K562 (cell line): ENCODE data around the gene SIGLEC6. TPM values are rescaled to one million over a fixed set of nuclear protein-coding genes. Genes with fewer than 3 reads are reported as not detected.

Experiments
- ATAC-seq: fragments of 200-7000 bp; cut with Tn5 transposase; 3 replicates; pipeline ENCODE4 v1.9.1; 2020; ENCODE audit warnings: moderate library complexity
- BruUV-seq: library from RNA; stranded (reverse); fragments of 400-500 nt; replicated peaks from 2 replicates; lab custom pipeline; 2021; lab: Mats Ljungman, UMichigan
- CTCF ChIA-PET: fragments of 300-600 bp; formaldehyde crosslinking; extraction: SDS; loops from one replicate; lab custom pipeline; 2021; ENCODE audit warnings: low intra/inter-chr PET ratio; lab: Yijun Ruan, JAX
- POLR2A ChIA-PET: fragments of 300-600, 350-650 bp; sonication (Branson Sonifier 250); formaldehyde crosslinking; extraction: SDS; loops from one replicate; lab custom pipeline; 2021; ENCODE audit warnings: antibody characterized with exemption, inconsistent platforms; lab: Yijun Ruan, JAX
- DNase-seq, 4 experiments: peaks; one replicate each; pipeline versions ENCODE4 v3.0.0 to v3.0.0-alpha.2; 2011 to 2018; ENCODE audit warnings: low spot score in 3 of 4, mixed read lengths in 3 of 4; ENCODE audit errors: extremely low read depth in 1 of 4
- FAIRE-seq: peaks from 2 replicates; lab custom pipeline; 2011; peaks lifted over from hg19 to GRCh38; lab: Jason Lieb, UNC
- H2AFZ ChIP-seq: 2 replicates; pipeline ENCODE4 v1.6.0; 2011; ENCODE audit warnings: low read depth, low read length, control low read depth, inconsistent platforms
- H3K27ac ChIP-seq: fragments of 200-600 bp; 3 replicates; pipeline ENCODE4 v1.8.0; 2011; ENCODE audit warnings: low read depth, mild to moderate bottlenecking, control low read depth, inconsistent platforms, low read length, moderate library complexity, mixed read lengths; ENCODE audit errors: extremely low read depth
- H3K27me3 ChIP-seq, 2 experiments: fragments of 300-600 bp in 1 of 2; 2 replicates in 1 of 2; 3 replicates in 1 of 2; pipeline versions ENCODE4 v1.6.0 to v1.8.0; 2011; ENCODE audit warnings: inconsistent platforms in 2 of 2, low read length in 2 of 2, mild to moderate bottlenecking in 1 of 2, mixed read lengths in 1 of 2, moderate library complexity in 1 of 2; ENCODE audit not compliant: control insufficient read depth in 2 of 2, insufficient read depth in 2 of 2
- H3K36me3 ChIP-seq: fragments of 300-600 bp; 3 replicates; pipeline ENCODE4 v1.8.0; 2011; ENCODE audit warnings: mild to moderate bottlenecking, low read length, inconsistent platforms; ENCODE audit not compliant: control insufficient read depth, insufficient read depth
- H3K4me1 ChIP-seq, 2 experiments: fragments of 200-600 bp in 1 of 2; replicated peaks in 1 of 2; 2 replicates in 1 of 2; 3 replicates in 1 of 2; pipeline versions ENCODE4 v1.5.1 to v1.8.0; 2011; ENCODE audit warnings: inconsistent platforms in 2 of 2, low read length in 2 of 2, mild to moderate bottlenecking in 1 of 2, mixed read lengths in 1 of 2, moderate library complexity in 1 of 2; ENCODE audit not compliant: control insufficient read depth in 2 of 2, insufficient read depth in 2 of 2
- H3K4me2 ChIP-seq: 2 replicates; pipeline ENCODE4 v1.6.1; 2011; ENCODE audit warnings: low read length, control low read depth, inconsistent platforms, mixed read lengths; ENCODE audit not compliant: insufficient read depth
- H3K4me3 ChIP-seq: fragments of 200-600 bp; sonication (generic), shearing (Covaris generic); 2 replicates; pipeline ENCODE4 v1.5.1; 2016; ENCODE audit warnings: control low read depth, inconsistent platforms
- H3K79me2 ChIP-seq: fragments of 200-600 bp; 3 replicates; pipeline ENCODE4 v1.8.0; 2011; ENCODE audit warnings: low read length, inconsistent platforms; ENCODE audit not compliant: control insufficient read depth, insufficient read depth
- H3K9ac ChIP-seq, 2 experiments: 2 replicates each; pipeline versions ENCODE4 v1.6.0 to v1.6.1; 2011; ENCODE audit warnings: low read depth in 2 of 2, low read length in 2 of 2, control low read depth in 1 of 2, inconsistent platforms in 1 of 2, mild to moderate bottlenecking in 1 of 2, mixed read lengths in 1 of 2; ENCODE audit not compliant: insufficient read depth in 1 of 2
- H3K9me1 ChIP-seq: one replicate; pipeline ENCODE4 v1.6.0; 2011; ENCODE audit warnings: inconsistent platforms, mild to moderate bottlenecking, low read length, moderate library complexity; ENCODE audit not compliant: control insufficient read depth, insufficient read depth
- H3K9me3 ChIP-seq: replicated peaks from 2 replicates; pipeline ENCODE4 v1.5.1; 2011; ENCODE audit warnings: low read depth, low read length, inconsistent platforms; ENCODE audit not compliant: control insufficient read depth, insufficient read depth
- H4K20me1 ChIP-seq: replicated peaks from 2 replicates; pipeline ENCODE4 v1.6.1; 2011; ENCODE audit warnings: low read length, inconsistent platforms, mixed read lengths; ENCODE audit not compliant: control insufficient read depth, insufficient read depth
- E2F5 ChIP-seq: sonication (generic); formaldehyde crosslinking; IDR thresholded peaks from 2 replicates; pipeline ENCODE4 v1.8.0; 2022; ENCODE audit warnings: mild to moderate bottlenecking, missing genetic modification reagents
- E2F6 ChIP-seq, 2 experiments: IDR thresholded peaks; 2 replicates each; pipeline ENCODE4 v1.6.1; 2011; ENCODE audit warnings: borderline replicate concordance in 1 of 2, control low read depth in 1 of 2, low read depth in 1 of 2, low read length in 1 of 2, mild to moderate bottlenecking in 1 of 2, mixed read lengths in 1 of 2, moderate library complexity in 1 of 2; ENCODE audit not compliant: insufficient read depth in 1 of 2, insufficient read length in 1 of 2, poor library complexity in 1 of 2, severe bottlenecking in 1 of 2; ENCODE audit errors: extremely low read depth in 1 of 2
- NFATC3 ChIP-seq: fragments of 450-650 bp; IDR thresholded peaks from 2 replicates; pipeline ENCODE4 v1.6.1; 2017; ENCODE audit warnings: mild to moderate bottlenecking
- PKNOX1 ChIP-seq: fragments of 450-650 bp; IDR thresholded peaks from 2 replicates; pipeline ENCODE4 v1.6.1; 2016
- POLR2H ChIP-seq: IDR thresholded peaks from 2 replicates; pipeline ENCODE4 v1.6.1; 2016; ENCODE audit warnings: missing genetic modification characterization, low read depth, mild to moderate bottlenecking, control low read depth, missing compliant biosample characterization, moderate library complexity
- PRDM10 ChIP-seq: fragments of 450-650 bp; IDR thresholded peaks from 2 replicates; pipeline ENCODE4 v1.6.1; 2018; ENCODE audit not compliant: partially characterized antibody
- SMC3 ChIP-seq: conservative IDR thresholded peaks from 2 replicates; pipeline ENCODE4 v1.6.1; 2011; ENCODE audit warnings: low read depth, low read length, improper control_type of control experiment; ENCODE audit not compliant: insufficient read depth
- WGBS: fragments of 100-300 bp; shearing (Covaris generic); methylation state at CpG from one replicate; pipeline ENCODE4 v1.1.6; 2016; ENCODE audit warnings: low coverage, mixed read lengths; ENCODE audit not compliant: insufficient coverage; ENCODE audit errors: missing lambda C conversion rate; 5-methylcytosine and 5-hydroxymethylcytosine counted together
- in situ Hi-C: fragments of 300-500 bp; cut with MboI; formaldehyde crosslinking; loops from 4 replicates; pipeline ENCODE4 v1.15.0; 2018; ENCODE audit warnings: inconsistent platforms, mixed read lengths
- intact Hi-C: fragments of 100-400 bp; cut with micrococcal nuclease; formaldehyde crosslinking; loops from 2 replicates; pipeline ENCODE4 v1.14.2; 2022
- polyA plus RNA-seq, 8 experiments: library from polyadenylated mRNA; depleted of rRNA in 4 of 8; stranded (reverse) in 5 of 8; unstranded in 3 of 8; fragments of >200 nt; fragmentation: Nextera tagmentation in 2 of 8; fragmentation: Illumina TruSeq in 1 of 8; extraction: Ambion mirVana in 2 of 8; extraction: Trizol in 1 of 8; gene quantifications; 2 replicates each; pipeline versions ENCODE4 v1.2.1 to v1.2.3, GENCODE V29; 2011 to 2014; ENCODE audit warnings: inconsistent platforms in 1 of 8, missing spikeins in 1 of 8
- total RNA-seq, 7 experiments: library from RNA; depleted of rRNA in 6 of 7; stranded (reverse); fragments of >200 nt in 6 of 7; fragmentation: Illumina TruSeq in 2 of 7; extraction: Trizol in 2 of 7; gene quantifications; 2 replicates each; pipeline versions ENCODE4 v1.2.1 to v1.2.3, GENCODE V29; 2011 to 2021; ENCODE audit warnings: low replicate concordance in 1 of 7

SIGLEC6 gene
- total and polyA plus RNA-seq, 9 of the 15 experiments (the other 6 are each of a cell fraction or from before 2014, with no cell fraction given) = 0.03 to 17.5 (median 0.71) TPM

- TF ChIP-seq E2F6 (IDR thresholded peaks at IDR 0.05; ENCODE audit: borderline replicate concordance in 1 of 2, extremely low read depth in 1 of 2, insufficient read depth in 1 of 2, insufficient read length in 1 of 2, low read depth in 1 of 2, low read length in 1 of 2, poor library complexity in 1 of 2, severe bottlenecking in 1 of 2) (peak in 1 of 2 experiments; percentile 25), NFATC3 (no peak), POLR2H (tag) (no peak), SMC3 (0 out of 2 replicates have a peak, but pooled peaks have one; percentile 7)
These were observed 33.3 kb upstream of the SIGLEC6 start (continued) for GRCh38 chr19:51564791-51565190.

GRCh38 chr19:51560339-51560738 lies 28.9 kb upstream of the SIGLEC6 start:
- 27% methylated on average over 4 of the region's 4 CpGs for WGBS
- Histone ChIP-seq H3K36me3 (no peaks in the 10 kb centered on the region), H3K27ac (no peak overlapping the region), H3K9ac (no peak overlapping the region), H3K4me2 (no peak overlapping the region), H3K4me1 (peaks cover 10 to 14% of the 10 kb centered on the region in 2 experiments; a peak in 4 of 5 replicates), H4K20me1 (no peaks in the 10 kb centered on the region), H3K9me3 (no peaks in the 10 kb centered on the region), H3K27me3 (no peaks in the 10 kb centered on the region), H3K4me3 (no peak overlapping the region), H3K79me2 (peaks cover 6% of the 10 kb centered on the region), H3K9me1 (no peaks in the 10 kb centered on the region), H2AFZ (no peak overlapping the region)
- in situ Hi-C loops (loop anchor here (10.0 kb wide), 1 partner anchor 86 kb away; the partner anchor contains the start of gene CEACAM18), intact Hi-C loops (no loop called here)
- no peak for TF ChIP-seq E2F5
- TF ChIP-seq PKNOX1 = peak; percentile 80
- peak; percentile 45 for TF ChIP-seq PRDM10
- ChIA-PET CTCF (no interaction called here), POLR2A (interaction anchor here (0.7 to 0.9 kb wide), 2 partner anchors 12 to 15 kb away, joined by 5 to 10 read pairs; no protein-coding TSS in a partner anchor)
- no TSS peak for BruUV-seq
- ATAC-seq (no peak), DNase-seq (no peak), FAIRE-seq (no peak)
